SH-SY5Y (cell line): ENCODE data around the gene B4GALNT3.

Experiments used
- GATA2 ChIP-seq: IDR thresholded peaks from 2 replicates; pipeline ENCODE4 v1.6.1; 2011; ENCODE audit warnings: mild to moderate bottlenecking, low read depth, low read length
- GATA3 ChIP-seq: IDR thresholded peaks from 2 replicates; pipeline ENCODE4 v1.6.1; 2011; ENCODE audit warnings: low read depth, mild to moderate bottlenecking, low read length, moderate library complexity

DNA sequence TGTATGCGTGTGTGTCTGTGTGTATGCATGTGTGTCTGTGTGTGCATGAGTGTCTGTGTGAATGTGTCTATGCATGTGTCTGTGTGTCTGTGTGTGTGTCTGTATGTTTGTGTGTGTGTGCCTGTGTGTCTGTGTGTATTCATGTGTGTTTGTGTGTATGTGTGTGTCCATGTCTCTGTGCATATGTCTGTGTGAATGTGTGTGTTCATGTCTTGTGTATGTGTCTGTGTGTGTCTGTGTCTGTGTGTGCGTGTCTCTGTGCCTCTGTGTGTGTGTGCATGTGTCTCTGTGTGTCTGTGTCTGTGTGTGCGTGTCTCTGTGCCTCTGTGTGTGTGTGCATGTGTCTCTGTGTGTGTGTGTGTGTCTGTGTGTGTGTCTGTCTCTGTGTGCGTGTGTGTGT is 121.1 kb downstream of the B4GALNT3 start:
- TF ChIP-seq GATA2 (no peak), GATA3 (no peak)
